ENCODE results near the gene FUT8.

GRCh38 chr14:65502676-65503124, 90.2 kb downstream of the FUT8 start:
- no peak for TF ChIP-seq CTCF (IDR thresholded peaks at IDR 0.05; ENCODE audit: poor library complexity)
- no peak for TF ChIP-seq EZH2phosphoT487 (IDR thresholded peaks at IDR 0.05; ENCODE audit: low read depth, severe bottlenecking, unreplicated experiment)

All from hepatocyte (in vitro differentiated cells).